Measurements from ENCODE around the gene DMRT2. TPM values are rescaled to one million over a fixed set of nuclear protein-coding genes. Genes with fewer than 3 reads are reported as not detected.

DMRT2 gene
- total and polyA plus RNA-seq, 2 experiments from 2014 or later = 0.19 TPM; not detected in 1

DNA sequence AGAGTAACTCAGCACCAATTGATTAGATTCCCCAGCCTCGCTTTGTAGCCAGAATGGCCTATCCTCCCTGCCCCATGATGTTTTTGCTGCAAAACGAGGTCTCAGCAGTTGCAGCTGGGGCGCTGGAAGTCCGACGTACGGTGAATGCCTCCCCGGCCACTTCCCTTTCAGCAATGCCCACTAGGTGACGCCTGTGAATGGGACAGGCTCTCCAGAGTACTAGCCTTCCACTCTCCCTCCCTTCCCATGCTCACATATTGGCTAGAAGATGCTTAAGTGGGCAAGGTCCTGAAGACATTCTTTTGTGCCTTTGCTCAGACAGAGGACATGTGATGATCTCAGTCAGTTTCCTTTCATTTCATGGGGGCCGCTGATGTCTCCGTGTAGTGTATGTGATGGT, 50.8 kb downstream of the DMRT2 start:
- H3K27me3 ChIP-seq (replicated peaks; ENCODE audit: insufficient read depth) = peaks cover 21% of the 10 kb centered on the region; the same call in 1 of the 2 replicates
- DNase-seq = peak; percentile 79
- in situ Hi-C loops (cut with MboI) = no loop called here
- no peaks in the 10 kb centered on the region for H3K79me2 ChIP-seq (ENCODE audit: insufficient read depth)
- no peaks in the 10 kb centered on the region for H3F3A ChIP-seq (ENCODE audit: insufficient read depth)
- H3K4me1 ChIP-seq (ENCODE audit: insufficient read depth) = no peaks in the 10 kb centered on the region
- TF ChIP-seq EZH2phosphoT487 (IDR thresholded peaks at IDR 0.05; ENCODE audit: insufficient read depth, low read depth) (no peak), EZH2 (IDR thresholded peaks at IDR 0.05; ENCODE audit: insufficient read depth, poor library complexity, severe bottlenecking) (no peak)
- H3K9ac ChIP-seq = no peak overlapping the region
- H3K9me3 ChIP-seq (ENCODE audit: low read depth) = no peaks in the 10 kb centered on the region
- no peaks in the 10 kb centered on the region for H4K20me1 ChIP-seq (ENCODE audit: insufficient read depth)
- H3K36me3 ChIP-seq (ENCODE audit: low read depth) = no peaks in the 10 kb centered on the region
- H2AFZ ChIP-seq = no peak overlapping the region
- no peak overlapping the region for H3K27ac ChIP-seq
- no peak overlapping the region for H3K4me2 ChIP-seq (ENCODE audit: unreplicated experiment)
- H3K9me2 ChIP-seq (ENCODE audit: insufficient read depth) = no peaks in the 10 kb centered on the region
- 2 to 8% methylated on average over 10 of the region's 10 CpGs for WGBS, 2 experiments (ENCODE audit: low coverage in 1 of 2, low lambda C conversion rate in 2 of 2, missing lambda C conversion rate in 2 of 2)
- H3K4me3 ChIP-seq = no peak overlapping the region

DNA sequence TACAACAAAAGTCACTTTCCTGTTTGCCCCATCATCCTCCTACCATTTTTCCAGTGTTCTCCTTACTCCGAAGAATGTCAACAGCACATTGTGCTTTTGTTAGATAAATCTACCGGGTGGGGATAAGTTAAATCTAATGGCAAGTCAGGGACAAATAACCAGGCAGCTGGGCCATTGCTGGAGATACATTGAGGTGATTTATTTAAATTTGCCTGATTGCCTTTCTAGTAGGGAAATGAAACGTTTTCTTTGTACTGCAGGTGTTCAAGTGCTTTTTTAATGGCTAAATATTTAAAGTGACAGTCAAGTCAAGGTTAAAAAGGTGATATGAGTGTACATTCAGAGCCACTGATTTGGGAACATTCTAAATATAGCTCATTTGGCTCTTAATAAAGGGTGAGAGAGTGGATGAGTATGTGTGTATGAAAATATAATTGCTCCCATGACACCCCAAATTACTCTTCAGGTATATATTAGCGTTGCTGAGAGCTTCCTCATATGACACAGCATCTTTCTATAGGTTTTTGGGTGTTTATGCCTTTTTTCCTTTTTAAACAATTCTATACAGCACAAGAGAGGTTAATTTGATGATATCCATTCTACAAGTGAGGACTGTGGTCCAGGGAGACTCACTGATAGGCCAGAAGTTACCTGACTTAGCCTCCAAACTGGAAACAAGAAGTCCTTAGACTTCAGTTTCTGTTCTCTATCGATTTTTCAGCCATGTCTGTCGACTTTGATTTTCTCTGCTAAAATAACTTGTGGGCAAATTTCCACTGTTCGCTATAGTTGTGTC, 51.9 kb downstream of the DMRT2 start:
- no peaks in the 10 kb centered on the region for H3K9me2 ChIP-seq (ENCODE audit: insufficient read depth)
- H3K9ac ChIP-seq = no peak overlapping the region
- H3K4me1 ChIP-seq (ENCODE audit: insufficient read depth) = no peaks in the 10 kb centered on the region
- H3K27me3 ChIP-seq (replicated peaks; ENCODE audit: insufficient read depth) = peaks cover 20% of the 10 kb centered on the region; the same call in 1 of the 2 replicates
- no peaks in the 10 kb centered on the region for H3K9me3 ChIP-seq (ENCODE audit: low read depth)
- no peak for DNase-seq
- H3K79me2 ChIP-seq (ENCODE audit: insufficient read depth) = no peaks in the 10 kb centered on the region
- H3K4me3 ChIP-seq = no peak overlapping the region
- TF ChIP-seq EZH2phosphoT487 (IDR thresholded peaks at IDR 0.05; ENCODE audit: insufficient read depth, low read depth) (no peak), EZH2 (IDR thresholded peaks at IDR 0.05; ENCODE audit: insufficient read depth, poor library complexity, severe bottlenecking) (no peak)
- 52% methylated on average over 7 of the region's 7 CpGs for WGBS, 2 experiments (ENCODE audit: low coverage in 1 of 2, low lambda C conversion rate in 2 of 2, missing lambda C conversion rate in 2 of 2)
- no peaks in the 10 kb centered on the region for H4K20me1 ChIP-seq (ENCODE audit: insufficient read depth)
- H3K4me2 ChIP-seq (ENCODE audit: unreplicated experiment) = no peak overlapping the region
- no peak overlapping the region for H2AFZ ChIP-seq
- no peaks in the 10 kb centered on the region for H3K36me3 ChIP-seq (ENCODE audit: low read depth)
- no peaks in the 10 kb centered on the region for H3F3A ChIP-seq (ENCODE audit: insufficient read depth)
- in situ Hi-C loops (cut with MboI) = no loop called here
- no peak overlapping the region for H3K27ac ChIP-seq

GRCh38 chr9:1102642-1102970, 52.4 kb downstream of the DMRT2 start:
- no peaks in the 10 kb centered on the region for H3K9me2 ChIP-seq (ENCODE audit: insufficient read depth)
- 51 to 68% methylated on average over 2 of the region's 2 CpGs for WGBS, 2 experiments (ENCODE audit: low coverage in 1 of 2, low lambda C conversion rate in 2 of 2, missing lambda C conversion rate in 2 of 2)
- DNase-seq = no peak
- no peaks in the 10 kb centered on the region for H3K79me2 ChIP-seq (ENCODE audit: insufficient read depth)
- in situ Hi-C loops (cut with MboI) = no loop called here
- no peaks in the 10 kb centered on the region for H3K36me3 ChIP-seq (ENCODE audit: low read depth)
- peaks cover 18% of the 10 kb centered on the region; the same call in 1 of the 2 replicates for H3K27me3 ChIP-seq (replicated peaks; ENCODE audit: insufficient read depth)
- H3F3A ChIP-seq (ENCODE audit: insufficient read depth) = no peaks in the 10 kb centered on the region
- H3K27ac ChIP-seq = no peak overlapping the region
- H3K9ac ChIP-seq = no peak overlapping the region
- no peaks in the 10 kb centered on the region for H4K20me1 ChIP-seq (ENCODE audit: insufficient read depth)
- no peak overlapping the region for H2AFZ ChIP-seq
- H3K4me2 ChIP-seq (ENCODE audit: unreplicated experiment) = no peak overlapping the region
- H3K4me3 ChIP-seq = no peak overlapping the region
- no peaks in the 10 kb centered on the region for H3K9me3 ChIP-seq (ENCODE audit: low read depth)
- TF ChIP-seq EZH2phosphoT487 (IDR thresholded peaks at IDR 0.05; ENCODE audit: insufficient read depth, low read depth) (no peak), EZH2 (IDR thresholded peaks at IDR 0.05; ENCODE audit: insufficient read depth, poor library complexity, severe bottlenecking) (no peak)
- H3K4me1 ChIP-seq (ENCODE audit: insufficient read depth) = no peaks in the 10 kb centered on the region

Small RNA genes lying within 50 kb of the gene (small RNA-seq; reads per million reads assigned to genes)
- gene RNU6-1073P (ENCODE audit: low read depth, low replicate concordance) = not detected

Other genes starting within 250 kb of the DMRT2 start
- not detected in 2 replicates for gene DMRT1, start 208.7 kb upstream of the DMRT2 start, total RNA-seq (2014; rRNA removed; shearing (Covaris generic))
- gene DMRT1, start 208.7 kb upstream of the DMRT2 start, polyA plus RNA-seq (2016; fragmentation: Nextera tagmentation; extraction: Ambion mirVana) = not detected in 2 replicates
- not detected in 2 replicates for gene DMRT3, start 73.7 kb upstream of the DMRT2 start, total RNA-seq (2014; rRNA removed; shearing (Covaris generic))
- gene DMRT3, start 73.7 kb upstream of the DMRT2 start, polyA plus RNA-seq (2016; fragmentation: Nextera tagmentation; extraction: Ambion mirVana) = not detected in 2 replicates